ENCODE data around the gene SCAMP2. TPM values are rescaled to one million over a fixed set of nuclear protein-coding genes. Genes with fewer than 3 reads are reported as not detected.

The SCAMP2 gene
- total RNA-seq, 1 donor from 2014 or later = 90.8 TPM

DNA sequence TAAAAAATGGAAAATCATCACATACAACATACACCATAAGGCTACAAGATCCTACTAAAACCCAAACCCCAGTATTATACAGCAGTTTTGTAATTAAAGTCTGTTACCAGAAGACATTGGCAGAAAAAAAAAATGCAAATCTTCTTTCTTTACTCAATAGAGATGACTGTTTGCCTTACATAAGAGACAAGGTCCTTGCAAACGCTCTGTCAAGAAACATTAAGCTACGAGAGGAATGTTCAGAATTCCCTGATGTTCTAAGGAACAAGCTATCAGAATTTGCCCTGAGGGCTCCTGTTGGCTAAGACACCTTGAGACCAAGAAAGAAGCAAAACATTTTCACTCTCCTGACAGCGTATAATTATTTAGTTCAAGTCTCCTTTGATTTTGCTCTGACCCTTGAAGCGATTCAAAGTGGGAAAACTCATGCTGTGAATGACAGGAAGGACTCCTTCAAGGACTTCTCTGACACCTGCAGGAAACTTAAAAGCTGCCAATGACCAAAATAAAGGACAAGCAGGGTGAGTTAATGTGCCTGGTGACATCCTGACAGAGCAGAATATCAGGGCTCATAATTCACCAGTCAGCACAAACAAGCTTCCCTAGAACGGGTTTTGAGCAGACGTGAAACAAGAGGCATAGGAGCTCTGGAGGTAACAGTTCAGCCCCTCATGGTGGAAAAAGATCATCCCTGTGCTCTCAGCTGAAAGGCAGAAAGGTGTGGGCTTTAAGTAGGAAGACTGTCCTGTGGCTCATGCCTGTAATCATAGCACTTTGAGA is 2.5 kb downstream of the SCAMP2 start:
- peak overlapping the region in 1 of 2 donors; percentile 80 for H3K4me3 ChIP-seq
- H3K4me1 ChIP-seq = peaks cover 9 to 40% of the 10 kb centered on the region in 2 donors
- no peak for DNase-seq (ENCODE audit: low spot score in 2 of 2)
- no peaks in the 10 kb centered on the region for H3K36me3 ChIP-seq
- TF ChIP-seq CTCF (IDR thresholded peaks at IDR 0.05) = no peak
- intact Hi-C loops (cut with DNase I) = no loop called here
- H3K9me3 ChIP-seq = no peaks in the 10 kb centered on the region
- H3K27me3 ChIP-seq = no peaks in the 10 kb centered on the region
- peak overlapping the region; percentile 43 for H3K27ac ChIP-seq

DNA sequence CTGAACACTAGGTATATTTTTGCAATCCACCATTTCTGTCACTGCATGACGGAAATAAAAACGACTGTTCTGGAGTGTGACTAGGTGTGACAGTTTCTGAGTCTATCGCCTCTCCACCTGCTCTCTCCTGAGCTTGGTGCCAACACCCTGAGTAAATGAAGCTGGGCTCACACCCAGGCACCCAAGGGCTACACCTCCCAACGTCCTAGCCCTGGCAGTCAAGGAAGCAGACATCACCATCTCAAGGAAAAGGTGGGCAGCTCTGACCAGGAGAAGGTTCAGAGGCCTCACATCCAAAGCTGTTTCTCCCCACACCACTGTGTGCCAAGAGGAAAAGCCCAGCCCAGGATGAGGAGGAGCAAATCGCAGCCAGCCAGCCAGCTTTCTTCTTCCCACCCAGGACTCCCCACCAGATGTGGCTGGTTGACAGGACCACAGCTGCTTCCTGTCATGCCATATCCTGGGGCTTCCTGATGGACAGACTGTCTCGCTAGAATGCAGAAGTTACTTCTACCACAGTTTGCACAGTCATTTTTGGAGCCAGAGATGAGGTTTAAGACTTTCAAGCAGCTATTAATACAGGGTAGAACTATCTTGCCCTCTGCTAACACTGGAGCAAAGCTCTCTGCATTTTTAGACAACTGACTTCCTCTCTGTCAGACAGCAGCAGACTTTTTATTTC is 3.3 kb downstream of the SCAMP2 start:
- intact Hi-C loops (cut with DNase I) = no loop called here
- Histone ChIP-seq H3K36me3 (no peaks in the 10 kb centered on the region), H3K27me3 (no peaks in the 10 kb centered on the region), H3K4me1 (peaks cover 9 to 40% of the 10 kb centered on the region in 2 donors), H3K9me3 (no peaks in the 10 kb centered on the region), H3K4me3 (peak overlapping the region in 1 of 2 donors; percentile 80), H3K27ac (peak overlapping the region; percentile 43 to 52)
- no peak for TF ChIP-seq CTCF (IDR thresholded peaks at IDR 0.05)
- DNase-seq (ENCODE audit: low spot score in 2 of 2) = peak; percentile 40 to 77

- Histone ChIP-seq H3K4me1 (peaks cover 9 to 40% of the 10 kb centered on the region in 2 donors), H3K9me3 (no peaks in the 10 kb centered on the region), H3K4me3 (peak overlapping the region in 1 of 2 donors; percentile 27), H3K36me3 (peaks cover under 1 to 2% of the 10 kb centered on the region in 2 donors), H3K27me3 (no peaks in the 10 kb centered on the region), H3K27ac (peak overlapping the region; percentile 43 to 52)
- intact Hi-C loops (cut with DNase I) = no loop called here
- DNase-seq (ENCODE audit: low spot score in 2 of 2) = no peak
- TF ChIP-seq CTCF (IDR thresholded peaks at IDR 0.05) = no peak
Observed at GRCh38 chr15:74869372-74869725, 3.8 kb downstream of the SCAMP2 start.

GRCh38 chr15:74868059-74868458 is 5.1 kb downstream of the SCAMP2 start:
- H3K27ac ChIP-seq = peak overlapping the region; percentile 31 to 46
- H3K27me3 ChIP-seq = no peaks in the 10 kb centered on the region
- DNase-seq (ENCODE audit: low spot score in 2 of 2) = peak in 1 of 2 donors; percentile 69
- H3K4me3 ChIP-seq = no peak overlapping the region
- intact Hi-C loops (cut with DNase I) = no loop called here
- no peak for TF ChIP-seq CTCF (IDR thresholded peaks at IDR 0.05)
- H3K4me1 ChIP-seq = peaks cover 9 to 37% of the 10 kb centered on the region in 2 donors
- H3K9me3 ChIP-seq = no peaks in the 10 kb centered on the region
- peaks cover 3 to 5% of the 10 kb centered on the region in 2 donors for H3K36me3 ChIP-seq

GRCh38 chr15:74867466-74868038 is 5.6 kb downstream of the SCAMP2 start:
- Histone ChIP-seq H3K4me3 (no peak overlapping the region), H3K27ac (peak overlapping the region; percentile 31 to 46), H3K36me3 (peaks cover 3 to 5% of the 10 kb centered on the region in 2 donors), H3K4me1 (peaks cover 9 to 37% of the 10 kb centered on the region in 2 donors), H3K27me3 (no peaks in the 10 kb centered on the region), H3K9me3 (no peaks in the 10 kb centered on the region)
- intact Hi-C loops (cut with DNase I) = no loop called here
- TF ChIP-seq CTCF (IDR thresholded peaks at IDR 0.05) = no peak
- DNase-seq (ENCODE audit: low spot score in 2 of 2) = no peak
